ENCODE results near the gene MAP2K3. TPM values are rescaled to one million over a fixed set of nuclear protein-coding genes. Genes with fewer than 3 reads are reported as not detected.
A peak's percentile ranks its signal among the peaks of the same experiment; 100 is the strongest.

The MAP2K3 gene
- total RNA-seq, 1 donor from 2014 or later = 36.2 TPM

GRCh38 chr17:21282850-21283249 is 1.7 kb upstream of the MAP2K3 start:
- no peak overlapping the region for H3K4me3 Mint-ChIP-seq (ENCODE audit: unreplicated experiment)
- DNase-seq (ENCODE audit: extremely low spot score, unreplicated experiment) = no peak
- peaks cover 45% of the 10 kb centered on the region for H3K4me1 Mint-ChIP-seq (ENCODE audit: unreplicated experiment)

GRCh38 chr17:21283482-21284318 is 811 bp upstream of the MAP2K3 start:
- H3K4me3 Mint-ChIP-seq (ENCODE audit: unreplicated experiment) = peak overlapping the region; percentile 96
- H3K4me1 Mint-ChIP-seq (ENCODE audit: unreplicated experiment) = peaks cover 53% of the 10 kb centered on the region
- no peak for DNase-seq (ENCODE audit: extremely low spot score, unreplicated experiment)
- no peak overlapping the region for H3K27ac Mint-ChIP-seq (ENCODE audit: unreplicated experiment)
- H3K36me3 Mint-ChIP-seq (ENCODE audit: unreplicated experiment) = no peaks in the 10 kb centered on the region
- no peak for TF ChIP-seq CTCF (IDR thresholded peaks at IDR 0.05)
- no peaks in the 10 kb centered on the region for H3K9me3 Mint-ChIP-seq (ENCODE audit: unreplicated experiment)
- H3K27me3 Mint-ChIP-seq (ENCODE audit: unreplicated experiment) = no peaks in the 10 kb centered on the region

More at GRCh38 chr17:21282850-21283249, 1.7 kb upstream of the MAP2K3 start:
- TF ChIP-seq CTCF (IDR thresholded peaks at IDR 0.05) = no peak
- H3K9me3 Mint-ChIP-seq (ENCODE audit: unreplicated experiment) = no peaks in the 10 kb centered on the region
- H3K27ac Mint-ChIP-seq (ENCODE audit: unreplicated experiment) = peak overlapping the region; percentile 95
- no peaks in the 10 kb centered on the region for H3K36me3 Mint-ChIP-seq (ENCODE audit: unreplicated experiment)
- H3K27me3 Mint-ChIP-seq (ENCODE audit: unreplicated experiment) = no peaks in the 10 kb centered on the region

GRCh38 chr17:21285164-21286065 is 904 bp downstream of the MAP2K3 start:
- DNase-seq (ENCODE audit: extremely low spot score, unreplicated experiment) = no peak
- peak overlapping the region; percentile 96 for H3K4me3 Mint-ChIP-seq (ENCODE audit: unreplicated experiment)
- no peaks in the 10 kb centered on the region for H3K36me3 Mint-ChIP-seq (ENCODE audit: unreplicated experiment)
- peak overlapping the region; percentile 83 for H3K27ac Mint-ChIP-seq (ENCODE audit: unreplicated experiment)
- H3K9me3 Mint-ChIP-seq (ENCODE audit: unreplicated experiment) = no peaks in the 10 kb centered on the region
- TF ChIP-seq CTCF (IDR thresholded peaks at IDR 0.05) = no peak
- peaks cover 55% of the 10 kb centered on the region for H3K4me1 Mint-ChIP-seq (ENCODE audit: unreplicated experiment)
- H3K27me3 Mint-ChIP-seq (ENCODE audit: unreplicated experiment) = no peaks in the 10 kb centered on the region

- Mint-ChIP-seq H3K36me3 (ENCODE audit: unreplicated experiment) (no peaks in the 10 kb centered on the region), H3K9me3 (ENCODE audit: unreplicated experiment) (no peaks in the 10 kb centered on the region), H3K4me3 (ENCODE audit: unreplicated experiment) (peak overlapping the region; percentile 96), H3K27ac (ENCODE audit: unreplicated experiment) (peak overlapping the region; percentile 83), H3K27me3 (ENCODE audit: unreplicated experiment) (no peaks in the 10 kb centered on the region), H3K4me1 (ENCODE audit: unreplicated experiment) (peaks cover 60% of the 10 kb centered on the region)
- DNase-seq (ENCODE audit: extremely low spot score, unreplicated experiment) = peak; percentile 94
- TF ChIP-seq CTCF (IDR thresholded peaks at IDR 0.05) = no peak
These were observed 1.7 kb downstream of the MAP2K3 start for GRCh38 chr17:21286066-21286770.

All from osteocyte (in vitro differentiated cells).